SK-N-SH treated with all-trans-retinoic acid at 6 μM for 48 hours (cell line): Measurements from ENCODE around the gene ZC3H7B.

Experiments
- ATAC-seq: fragments of 200-7000 bp; cut with Tn5 transposase; 3 replicates; pipeline ENCODE4 v1.9.1; 2020; ENCODE audit warnings: mild to moderate bottlenecking, moderate library complexity
- ARNTL ChIP-seq: fragments of 450-650 bp; formaldehyde crosslinking; IDR thresholded peaks from 2 replicates; pipeline ENCODE4 v1.5.0; 2020; ENCODE audit warnings: low read depth, mild to moderate bottlenecking, moderate library complexity, borderline replicate concordance
- BACH2 ChIP-seq: fragments of 250-450 bp; sonication (Bioruptor Pico); IDR thresholded peaks from 2 replicates; pipeline ENCODE4 v1.9.0; 2021; ENCODE audit warnings: mild to moderate bottlenecking, borderline replicate concordance
- CREB5 ChIP-seq: fragments of 250-450 bp; sonication (Bioruptor Pico); IDR thresholded peaks from 2 replicates; pipeline ENCODE4 v1.5.1; 2020; ENCODE audit warnings: low read depth, mild to moderate bottlenecking, moderate library complexity
- CSDC2 ChIP-seq: fragments of 250-450 bp; sonication (Bioruptor Pico); IDR thresholded peaks from 2 replicates; pipeline ENCODE4 v1.5.0; 2020; ENCODE audit warnings: mild to moderate bottlenecking, moderate library complexity
- CSRNP3 ChIP-seq: fragments of 250-450 bp; sonication (Bioruptor Pico); IDR thresholded peaks from 2 replicates; pipeline ENCODE4 v1.5.1; 2021; ENCODE audit warnings: mild to moderate bottlenecking, moderate library complexity
- GLIS3 ChIP-seq: fragments of 250-450 bp; sonication (Bioruptor Pico); IDR thresholded peaks from 2 replicates; pipeline ENCODE4 v1.5.0; 2020; ENCODE audit warnings: mild to moderate bottlenecking, moderate library complexity
- ISL1 ChIP-seq: fragments of 250-450 bp; sonication (Bioruptor Pico); IDR thresholded peaks from 2 replicates; pipeline ENCODE4 v2.1.2; 2022; ENCODE audit warnings: mild to moderate bottlenecking, moderate library complexity
- PATZ1 ChIP-seq: fragments of 250-450 bp; sonication (Bioruptor Pico); IDR thresholded peaks from 2 replicates; pipeline ENCODE4 v1.8.0; 2020; ENCODE audit warnings: mild to moderate bottlenecking, moderate library complexity, borderline replicate concordance
- POU6F1 ChIP-seq: fragments of 250-450 bp; sonication (Bioruptor Pico); IDR thresholded peaks from 2 replicates; pipeline ENCODE4 v1.8.0; 2021; ENCODE audit warnings: low read depth, mild to moderate bottlenecking, moderate library complexity, borderline replicate concordance
- PPARA ChIP-seq: fragments of 250-450 bp; sonication (Bioruptor Pico); IDR thresholded peaks from 2 replicates; pipeline ENCODE4 v1.5.0; 2020; ENCODE audit warnings: mild to moderate bottlenecking, borderline replicate concordance
- RARB ChIP-seq: fragments of 250-450 bp; sonication (Bioruptor Pico); IDR thresholded peaks from 2 replicates; pipeline ENCODE4 v1.8.0; 2021; ENCODE audit warnings: mild to moderate bottlenecking, moderate library complexity
- SNAI2 ChIP-seq: fragments of 250-450 bp; sonication (Bioruptor Pico); IDR thresholded peaks from 2 replicates; pipeline ENCODE4 v1.5.0; 2020; ENCODE audit warnings: mild to moderate bottlenecking, moderate library complexity
- TCF4 ChIP-seq: fragments of 250-450 bp; sonication (Bioruptor Pico); IDR thresholded peaks from 2 replicates; pipeline ENCODE4 v1.8.0; 2021; ENCODE audit warnings: mild to moderate bottlenecking, moderate library complexity, borderline replicate concordance
- TOX ChIP-seq: fragments of 250-450 bp; sonication (Bioruptor Pico); IDR thresholded peaks from 2 replicates; pipeline ENCODE4 v1.8.0; 2021; ENCODE audit warnings: mild to moderate bottlenecking, moderate library complexity, borderline replicate concordance
- TSHZ2 ChIP-seq: fragments of 250-450 bp; sonication (Bioruptor Pico); IDR thresholded peaks from 2 replicates; pipeline ENCODE4 v1.5.0; 2020; ENCODE audit warnings: mild to moderate bottlenecking, moderate library complexity
- ZC3H10 ChIP-seq: fragments of 250-450 bp; sonication (Bioruptor Pico); IDR thresholded peaks from 2 replicates; pipeline ENCODE4 v1.5.1; 2021; ENCODE audit warnings: mild to moderate bottlenecking, moderate library complexity
- ZFP3 ChIP-seq: fragments of 250-450 bp; sonication (Bioruptor Pico); IDR thresholded peaks from 2 replicates; pipeline ENCODE4 v1.5.0; 2020; ENCODE audit warnings: mild to moderate bottlenecking, moderate library complexity
- ZFP30 ChIP-seq: fragments of 450-650 bp; formaldehyde crosslinking; IDR thresholded peaks from 2 replicates; pipeline ENCODE4 v1.5.0; 2022; ENCODE audit warnings: mild to moderate bottlenecking, moderate library complexity
- ZNF565 ChIP-seq: fragments of 450-650 bp; formaldehyde crosslinking; conservative IDR thresholded peaks from 2 replicates; pipeline ENCODE4 v1.5.0; 2020; ENCODE audit warnings: low read depth, mild to moderate bottlenecking, moderate library complexity
- ZNF70 ChIP-seq: fragments of 450-650 bp; formaldehyde crosslinking; IDR thresholded peaks from 2 replicates; pipeline ENCODE4 v1.5.0; 2020; ENCODE audit warnings: mild to moderate bottlenecking, moderate library complexity
- ZNF8 ChIP-seq: fragments of 450-650 bp; formaldehyde crosslinking; IDR thresholded peaks from 2 replicates; pipeline ENCODE4 v1.5.0; 2020; ENCODE audit warnings: mild to moderate bottlenecking, moderate library complexity

Gene ZC3H7B

GRCh38 chr22:41305646-41306045, 4.3 kb downstream of the ZC3H7B start:
- peak; percentile 65 for ATAC-seq
- TF ChIP-seq PATZ1 (CRISPR knock-in tag) (no peak), CSRNP3 (CRISPR knock-in tag) (no peak), CREB5 (CRISPR knock-in tag) (no peak), BACH2 (CRISPR knock-in tag) (no peak), ISL1 (CRISPR knock-in tag) (no peak)
- TF ChIP-seq, all 23 proteins: peak for 0

- ATAC-seq = peak; percentile 58
- TF ChIP-seq ZFP30 (CRISPR knock-in tag) (no peak), PPARA (CRISPR knock-in tag) (no peak), TOX (CRISPR knock-in tag) (no peak), ZNF565 (no peak), ISL1 (CRISPR knock-in tag) (no peak), ZNF70 (CRISPR knock-in tag) (no peak), CSDC2 (CRISPR knock-in tag) (no peak), POU6F1 (CRISPR knock-in tag) (no peak), ZNF8 (CRISPR knock-in tag) (no peak), RARB (CRISPR knock-in tag) (no peak), ZC3H10 (CRISPR knock-in tag) (no peak), TSHZ2 (CRISPR knock-in tag) (no peak), TCF4 (CRISPR knock-in tag) (no peak), ARNTL (CRISPR knock-in tag) (no peak), SNAI2 (CRISPR knock-in tag) (no peak), BACH2 (CRISPR knock-in tag) (no peak), ZFP3 (CRISPR knock-in tag) (no peak)
Measured at GRCh38 chr22:41308054-41308453, 6.7 kb downstream of the ZC3H7B start.

- ATAC-seq = no peak
- TF ChIP-seq BACH2 (CRISPR knock-in tag) = no peak
- TF ChIP-seq CSDC2 (CRISPR knock-in tag) = no peak
- no peak for TF ChIP-seq GLIS3 (CRISPR knock-in tag)
- no peak for TF ChIP-seq RARB (CRISPR knock-in tag)
- no peak for TF ChIP-seq CSRNP3 (CRISPR knock-in tag)
- TF ChIP-seq PPARA (CRISPR knock-in tag) = no peak
- no peak for TF ChIP-seq ZNF8 (CRISPR knock-in tag)
- no peak for TF ChIP-seq TCF4 (CRISPR knock-in tag)
- no peak for TF ChIP-seq CREB5 (CRISPR knock-in tag)
Measured at GRCh38 chr22:41308544-41308947, 7.2 kb downstream of the ZC3H7B start.
